SIG-M5 treated with dmso at 0.1 percent for 504 hours (cell line): ENCODE data around the gene TRIM6.

ENCODE experiments used
- DNase-seq: peaks from one replicate; lab custom pipeline; 2025; ENCODE audit not compliant: unreplicated experiment; lab: John Stamatoyannopoulos, UW

Gene TRIM6

GRCh38 chr11:5658318-5658717, 61.9 kb downstream of the TRIM6 start:
- no peak for DNase-seq
